A204.1 (cell line): Measurements from ENCODE around the gene CTNNA3.

Experiments used
- FAIRE-seq: peaks from 2 replicates; lab custom pipeline; 2012; peaks lifted over from hg19 to GRCh38; lab: Jason Lieb, UNC

The CTNNA3 gene

GRCh38 chr10:67665491-67665890 is 30.5 kb downstream of the CTNNA3 start:
- no peak for FAIRE-seq

- no peak for FAIRE-seq
Measured at GRCh38 chr10:67664942-67665341, 31.1 kb downstream of the CTNNA3 start.

GRCh38 chr10:67663449-67664087 is 32.4 kb downstream of the CTNNA3 start:
- no peak for FAIRE-seq

GRCh38 chr10:67662415-67662814 is 33.6 kb downstream of the CTNNA3 start:
- FAIRE-seq = no peak

GRCh38 chr10:67659497-67659896 is 36.5 kb downstream of the CTNNA3 start:
- no peak for FAIRE-seq

GRCh38 chr10:67657775-67658174 is 38.2 kb downstream of the CTNNA3 start:
- no peak for FAIRE-seq

- FAIRE-seq = no peak
Measured at GRCh38 chr10:67650558-67650957, 45.4 kb downstream of the CTNNA3 start.

- no peak for FAIRE-seq
Measured at GRCh38 chr10:67648613-67649229, 47.3 kb downstream of the CTNNA3 start.

- no peak for FAIRE-seq
Measured at GRCh38 chr10:67630904-67631303, 65.1 kb downstream of the CTNNA3 start.

GRCh38 chr10:67629461-67629971 is 66.5 kb downstream of the CTNNA3 start:
- no peak for FAIRE-seq

GRCh38 chr10:67622984-67623383 is 73.0 kb downstream of the CTNNA3 start:
- FAIRE-seq = no peak

GRCh38 chr10:67622511-67622910 is 73.5 kb downstream of the CTNNA3 start:
- FAIRE-seq = no peak

- no peak for FAIRE-seq
Measured at GRCh38 chr10:67621834-67622233, 74.2 kb downstream of the CTNNA3 start.

- no peak for FAIRE-seq
Measured at GRCh38 chr10:67618116-67618515, 77.9 kb downstream of the CTNNA3 start.

- FAIRE-seq = no peak
Measured at GRCh38 chr10:67612577-67613537, 83.1 kb downstream of the CTNNA3 start.

GRCh38 chr10:67612176-67612575 is 83.8 kb downstream of the CTNNA3 start:
- no peak for FAIRE-seq

GRCh38 chr10:67609996-67610793 is 85.8 kb downstream of the CTNNA3 start:
- FAIRE-seq = no peak

GRCh38 chr10:67608001-67608400 is 88.0 kb downstream of the CTNNA3 start:
- no peak for FAIRE-seq

GRCh38 chr10:67607472-67607871 is 88.5 kb downstream of the CTNNA3 start:
- no peak for FAIRE-seq

- no peak for FAIRE-seq
Measured at GRCh38 chr10:67606572-67606971, 89.4 kb downstream of the CTNNA3 start.

GRCh38 chr10:67603701-67604100 is 92.3 kb downstream of the CTNNA3 start:
- FAIRE-seq = no peak

GRCh38 chr10:67603086-67603485 is 92.9 kb downstream of the CTNNA3 start:
- FAIRE-seq = no peak
